Spleen (tissue), 11 donors: ENCODE data around the gene MICAL2. TPM values are rescaled to one million over a fixed set of nuclear protein-coding genes. Genes with fewer than 3 reads are reported as not detected.
A peak's percentile ranks its signal among the peaks of the same experiment; 100 is the strongest.

Experiments used
- DNase-seq: peaks from one replicate; pipeline ENCODE4 v3.0.0-alpha.2; 2020
- H3K27ac ChIP-seq, 8 donors: fragments of 200-600 bp; sonication (generic) in 7 of 8; 1 replicate in 4 of 8; 2 replicates in 4 of 8; pipeline versions ENCODE4 v1.5.0 to v1.8.0; 2016 to 2021; ENCODE audit warnings: inconsistent platforms in 4 of 8, mild to moderate bottlenecking in 4 of 8, moderate library complexity in 1 of 8
- H3K27me3 ChIP-seq, 7 donors: fragments of 200-600 bp; sonication (generic) in 6 of 7; replicated peaks in 1 of 7; 1 replicate in 4 of 7; 2 replicates in 3 of 7; pipeline versions ENCODE4 v1.5.0 to v1.8.0; 2016 to 2021; ENCODE audit warnings: inconsistent platforms in 3 of 7, mild to moderate bottlenecking in 1 of 7
- H3K36me3 ChIP-seq, 6 donors: fragments of 200-600 bp; sonication (generic) in 5 of 6; 1 replicate in 4 of 6; 2 replicates in 2 of 6; pipeline versions ENCODE4 v1.5.0 to v1.8.0; 2016 to 2021; ENCODE audit warnings: inconsistent platforms in 2 of 6
- H3K4me1 ChIP-seq, 6 donors: fragments of 200-600 bp; sonication (generic) in 5 of 6; 1 replicate in 3 of 6; 2 replicates in 3 of 6; pipeline versions ENCODE4 v1.5.0 to v1.8.0; 2016 to 2021; ENCODE audit warnings: inconsistent platforms in 3 of 6
- H3K4me3 ChIP-seq, 8 donors: fragments of 200-600 bp; sonication (generic) in 7 of 8; 1 replicate in 4 of 8; 2 replicates in 4 of 8; pipeline versions ENCODE4 v1.5.0 to v1.8.0; 2016 to 2021; ENCODE audit warnings: inconsistent platforms in 4 of 8, mild to moderate bottlenecking in 4 of 8, moderate library complexity in 2 of 8
- H3K9me3 ChIP-seq, 8 donors: fragments of 200-600 bp; sonication (generic) in 7 of 8; 1 replicate in 4 of 8; 2 replicates in 4 of 8; pipeline versions ENCODE4 v1.5.0 to v1.8.0; 2016 to 2021; ENCODE audit warnings: inconsistent platforms in 4 of 8
- CTCF ChIP-seq, 11 experiments: fragments of 200-600 bp in 7 of 11; fragments of 450-650 bp in 4 of 11; sonication (generic) in 4 of 11; IDR thresholded peaks in 8 of 11; conservative IDR thresholded peaks in 3 of 11; 1 replicate in 7 of 11; 2 replicates in 4 of 11; pipeline versions ENCODE4 v1.4.0 to v1.8.0; 2016 to 2021; ENCODE audit warnings: antibody characterized with exemption in 11 of 11, inconsistent platforms in 4 of 11, mild to moderate bottlenecking in 1 of 11
- POLR2A ChIP-seq, 3 donors: fragments of 450-650 bp; IDR thresholded peaks; one replicate each; pipeline ENCODE4 v1.5.1; 2017; ENCODE audit warnings: antibody characterized with exemption in 3 of 3, mild to moderate bottlenecking in 1 of 3
- POLR2AphosphoS5 ChIP-seq, 3 donors: sonication (generic); formaldehyde crosslinking; IDR thresholded peaks; one replicate each; pipeline ENCODE4 v1.5.1; 2017; ENCODE audit warnings: antibody characterized with exemption in 3 of 3
- WGBS, 5 donors: extraction: QIAGEN DNeasy Blood & Tissue Kit in 3 of 5; methylation state at CpG; one replicate each; pipeline versions ENCODE4 v1.1.5 to v1.1.7; 2013 to 2018; 5-methylcytosine and 5-hydroxymethylcytosine counted together
- intact Hi-C: fragments of 100-400 bp; cut with DNase I; formaldehyde crosslinking; loops from one replicate; pipeline ENCODE4 v1.15.0; 2023; ENCODE audit warnings: low total_unique reads
- polyA plus RNA-seq, 3 donors: library from polyadenylated mRNA; stranded (reverse); fragments of 200-250 nt; gene quantifications; one replicate each; pipeline ENCODE4 v1.2.1, GENCODE V29; 2013
- total RNA-seq, 7 donors: library from RNA; depleted of rRNA in 3 of 7; stranded (reverse); fragments of >200 nt in 3 of 7; fragmentation: NEBNext Ultra II Directional in 4 of 7; extraction: Animal tissue kit (Norgen Biotek cat#: 25700) in 4 of 7; gene quantifications; one replicate each; pipeline versions ENCODE4 v1.1.0 to v1.2.1, GENCODE V29; 2016 to 2021
- donor health status: healthy with polysubstance abuse.
- donor health status: DM: no; HTN: no; CAD: no; lungs with moderate emphysema.
- donor health status: DM: no; HTN: no; CAD: no.
- donor health status: Bipolar disorder and iron deficiency.
- donor health status: healthy.
- donor health status: DM: no; HTN: no; CAD: no.
- donor health status: DM: yes; HTN: yes; CAD: no.

The MICAL2 gene
- total and polyA plus RNA-seq, 10 donors, result 1.9 to 50.8 (median 32.3) TPM

- Histone ChIP-seq H3K27me3 (no peaks in the 10 kb centered on the region), H3K4me1 (peaks cover 0 to 6% (median 0%) of the 10 kb centered on the region in 6 donors), H3K36me3 (peaks cover 0 to 65% (median 0%) of the 10 kb centered on the region in 6 donors), H3K9me3 (no peaks in the 10 kb centered on the region), H3K27ac (no peak overlapping the region), H3K4me3 (no peak overlapping the region)
- TF ChIP-seq CTCF (IDR thresholded peaks at IDR 0.05 in 8 of 11, conservative IDR thresholded peaks at IDR 0.05 in 3 of 11) (no peak), POLR2A (IDR thresholded peaks at IDR 0.05) (no peak), POLR2AphosphoS5 (IDR thresholded peaks at IDR 0.05) (no peak)
- intact Hi-C loops, result no loop called here
- DNase-seq, result no peak
- 73 to 94% (median 83%) methylated on average over 2 to 3 of the region's 3 CpGs for WGBS, 5 donors
Observed at GRCh38 chr11:12245549-12246016, 135.2 kb downstream of the MICAL2 start.

GRCh38 chr11:12246147-12246546 lies 135.8 kb downstream of the MICAL2 start:
- Histone ChIP-seq H3K4me1 (peaks cover 0 to 6% (median 0%) of the 10 kb centered on the region in 6 donors), H3K9me3 (no peaks in the 10 kb centered on the region), H3K27ac (no peak overlapping the region), H3K36me3 (peaks cover 0 to 59% (median 0%) of the 10 kb centered on the region in 6 donors), H3K27me3 (no peaks in the 10 kb centered on the region), H3K4me3 (no peak overlapping the region)
- intact Hi-C loops, result no loop called here
- WGBS, 5 donors, result 63 to 96% (median 93%) methylated on average over 2 to 5 of the region's 5 CpGs
- no peak for DNase-seq
- TF ChIP-seq POLR2AphosphoS5 (IDR thresholded peaks at IDR 0.05) (no peak), POLR2A (IDR thresholded peaks at IDR 0.05) (no peak), CTCF (IDR thresholded peaks at IDR 0.05 in 8 of 11, conservative IDR thresholded peaks at IDR 0.05 in 3 of 11) (no peak)

- Histone ChIP-seq H3K4me1 (peaks cover 0 to 4% (median 0%) of the 10 kb centered on the region in 6 donors), H3K9me3 (no peaks in the 10 kb centered on the region), H3K36me3 (peaks cover 0 to 56% (median 0%) of the 10 kb centered on the region in 6 donors), H3K27me3 (no peaks in the 10 kb centered on the region), H3K27ac (no peak overlapping the region), H3K4me3 (no peak overlapping the region)
- WGBS, 5 donors, result 81 to 98% (median 87%) methylated on average over 4 of the region's 4 CpGs
- intact Hi-C loops, result no loop called here
- no peak for TF ChIP-seq POLR2A (IDR thresholded peaks at IDR 0.05)
- TF ChIP-seq POLR2AphosphoS5 (IDR thresholded peaks at IDR 0.05), result no peak
- TF ChIP-seq CTCF (IDR thresholded peaks at IDR 0.05 in 8 of 11, conservative IDR thresholded peaks at IDR 0.05 in 3 of 11), result no peak
- DNase-seq, result no peak
Observed at GRCh38 chr11:12246989-12247388, 136.6 kb downstream of the MICAL2 start.

- Histone ChIP-seq H3K4me3 (no peak overlapping the region), H3K36me3 (peaks cover 0 to 48% (median 0%) of the 10 kb centered on the region in 6 donors), H3K4me1 (peaks cover 0 to 4% (median 0%) of the 10 kb centered on the region in 6 donors), H3K9me3 (no peaks in the 10 kb centered on the region), H3K27ac (peak overlapping the region in 1 of 8 donors; percentile 10), H3K27me3 (no peaks in the 10 kb centered on the region)
- 66 to 86% (median 82%) methylated on average over 3 of the region's 3 CpGs for WGBS, 5 donors
- TF ChIP-seq POLR2A (IDR thresholded peaks at IDR 0.05) (no peak), POLR2AphosphoS5 (IDR thresholded peaks at IDR 0.05) (no peak), CTCF (IDR thresholded peaks at IDR 0.05 in 8 of 11, conservative IDR thresholded peaks at IDR 0.05 in 3 of 11) (no peak)
- intact Hi-C loops, result no loop called here
- DNase-seq, result no peak
Observed at GRCh38 chr11:12247543-12248254, 137.3 kb downstream of the MICAL2 start.
